GM23338 (cell line): Measurements from ENCODE around the gene SETDB2. TPM values are rescaled to one million over a fixed set of nuclear protein-coding genes. Genes with fewer than 3 reads are reported as not detected.

Experiments used
- ATAC-seq: fragments of 200-7000 bp; cut with Tn5 transposase; 3 replicates; pipeline ENCODE4 v1.9.1; 2020
- DNase-seq: peaks from one replicate; pipeline ENCODE4 v3.0.0-alpha.2; 2015; ENCODE audit warnings: low spot score
- H2AFZ ChIP-seq: fragments of 200-600 bp; sonication (generic); 2 replicates; pipeline ENCODE4 v1.8.0; 2016; ENCODE audit warnings: antibody characterized with exemption, mild to moderate bottlenecking, moderate library complexity
- H3F3A ChIP-seq: fragments of 200-600 bp; sonication (generic); replicated peaks from 2 replicates; pipeline ENCODE4 v1.8.0; 2017; ENCODE audit warnings: antibody characterized with exemption, mixed run types, low read depth
- H3K27ac ChIP-seq: fragments of 200-600 bp; sonication (generic); 2 replicates; pipeline ENCODE4 v1.6.1; 2016; ENCODE audit warnings: low read depth
- H3K27me3 ChIP-seq: fragments of 200-600 bp; sonication (generic); 2 replicates; pipeline ENCODE4 v1.8.0; 2016; ENCODE audit warnings: mild to moderate bottlenecking, mixed run types, moderate library complexity; ENCODE audit not compliant: insufficient read depth
- H3K36me3 ChIP-seq: fragments of 200-600 bp; sonication (generic); 2 replicates; pipeline ENCODE4 v1.8.0; 2016; ENCODE audit warnings: mild to moderate bottlenecking; ENCODE audit not compliant: insufficient read depth
- H3K4me1 ChIP-seq: fragments of 200-600 bp; sonication (generic); 2 replicates; pipeline ENCODE4 v1.8.0; 2016; ENCODE audit warnings: mild to moderate bottlenecking, moderate library complexity; ENCODE audit not compliant: insufficient read depth
- H3K4me2 ChIP-seq: fragments of 200-600 bp; sonication (generic); 2 replicates; pipeline ENCODE4 v1.7.1; 2017; ENCODE audit warnings: mixed run types
- H3K4me3 ChIP-seq: fragments of 200-600 bp; sonication (generic); 2 replicates; pipeline ENCODE4 v1.6.1; 2016; ENCODE audit warnings: mixed run types
- H3K79me2 ChIP-seq: fragments of 200-600 bp; sonication (generic); replicated peaks from 2 replicates; pipeline ENCODE4 v1.8.0; 2017; ENCODE audit warnings: mild to moderate bottlenecking; ENCODE audit not compliant: insufficient read depth
- H3K9me2 ChIP-seq: fragments of 200-600 bp; sonication (generic); 2 replicates; pipeline ENCODE4 v1.8.0; 2017; ENCODE audit not compliant: insufficient read depth
- H4K20me1 ChIP-seq: fragments of 200-600 bp; sonication (generic); replicated peaks from 2 replicates; pipeline ENCODE4 v1.8.0; 2017; ENCODE audit warnings: mild to moderate bottlenecking; ENCODE audit not compliant: insufficient read depth
- H3K27ac Mint-ChIP-seq: 2 replicates; pipeline ENCODE4 v1.8.0; 2020; ENCODE audit warnings: inconsistent platforms, mild to moderate bottlenecking, moderate library complexity, mixed read lengths
- H3K27me3 Mint-ChIP-seq: 3 replicates; pipeline ENCODE4 v1.8.0; 2022; ENCODE audit warnings: low read depth, mild to moderate bottlenecking, moderate library complexity, mixed read lengths, inconsistent platforms; ENCODE audit not compliant: insufficient read depth, poor library complexity
- H3K36me3 Mint-ChIP-seq: 3 replicates; pipeline ENCODE4 v1.8.0; 2021; ENCODE audit warnings: low read depth, mild to moderate bottlenecking, inconsistent platforms, moderate library complexity, mixed read lengths
- H3K4me1 Mint-ChIP-seq: 3 replicates; pipeline ENCODE4 v1.8.0; 2020; ENCODE audit warnings: mild to moderate bottlenecking, inconsistent platforms, mixed read lengths
- H3K4me3 Mint-ChIP-seq: 3 replicates; pipeline ENCODE4 v1.8.0; 2021; ENCODE audit warnings: moderate library complexity, mild to moderate bottlenecking, inconsistent platforms, mixed read lengths
- H3K9me3 Mint-ChIP-seq: 3 replicates; pipeline ENCODE4 v1.8.0; 2020; ENCODE audit warnings: moderate library complexity, mild to moderate bottlenecking, inconsistent platforms, mixed read lengths
- CREB1 ChIP-seq: fragments of 250-450 bp; sonication (Bioruptor Pico); IDR thresholded peaks from 2 replicates; pipeline ENCODE4 v1.5.0; 2020; ENCODE audit warnings: low read depth, mild to moderate bottlenecking, moderate library complexity
- CTCF ChIP-seq, 2 experiments: fragments of 200-600 bp in 1 of 2; sonication (generic) in 1 of 2; conservative IDR thresholded peaks; 2 replicates each; pipeline versions ENCODE4 v1.5.1 to v1.6.1; 2016 to 2017; ENCODE audit warnings: antibody characterized with exemption in 2 of 2, low read depth in 2 of 2, mild to moderate bottlenecking in 2 of 2, moderate library complexity in 1 of 2
- EZH2phosphoT487 ChIP-seq: fragments of 200-600 bp; sonication (generic); IDR thresholded peaks from one replicate; pipeline ENCODE4 v1.8.1; 2018; ENCODE audit warnings: antibody characterized with exemption; ENCODE audit not compliant: unreplicated experiment
- NANOG ChIP-seq: IDR thresholded peaks from 2 replicates; pipeline ENCODE4 v1.6.1; 2016; ENCODE audit warnings: antibody characterized with exemption, borderline replicate concordance
- POLR2AphosphoS5 ChIP-seq: IDR thresholded peaks from 2 replicates; pipeline ENCODE4 v1.6.1; 2016; ENCODE audit warnings: antibody characterized with exemption, low read depth
- ZNF114 ChIP-seq: fragments of 250-450 bp; sonication (Bioruptor Pico); IDR thresholded peaks from 2 replicates; pipeline ENCODE4 v1.5.0; 2020; ENCODE audit warnings: mild to moderate bottlenecking, moderate library complexity
- ZNF462 ChIP-seq: fragments of 250-450 bp; sonication (Bioruptor Pico); IDR thresholded peaks from 2 replicates; pipeline ENCODE4 v1.5.0; 2020; ENCODE audit warnings: mild to moderate bottlenecking, moderate library complexity
- polyA plus RNA-seq: library from polyadenylated mRNA; unstranded; fragments of >200 nt; fragmentation: Nextera tagmentation; extraction: Ambion mirVana; gene quantifications from 2 replicates; pipeline ENCODE4 v1.2.1, GENCODE V29; 2016
- total RNA-seq: library from RNA; depleted of rRNA; stranded (reverse); fragments of >200 nt; shearing (Covaris generic); gene quantifications from 2 replicates; pipeline ENCODE4 v1.2.3, GENCODE V29; 2014

Gene SETDB2
- total and polyA plus RNA-seq, 2 experiments from 2014 or later, result 4.6 to 5.8 TPM

GRCh38 chr13:49446473-49446872, 2.4 kb downstream of the SETDB2 start (continued):
- TF ChIP-seq POLR2AphosphoS5 (no peak), ZNF462 (no peak), CTCF (conservative IDR thresholded peaks at IDR 0.05; ENCODE audit: low read depth in 2 of 2) (no peak), CREB1 (no peak)

DNA sequence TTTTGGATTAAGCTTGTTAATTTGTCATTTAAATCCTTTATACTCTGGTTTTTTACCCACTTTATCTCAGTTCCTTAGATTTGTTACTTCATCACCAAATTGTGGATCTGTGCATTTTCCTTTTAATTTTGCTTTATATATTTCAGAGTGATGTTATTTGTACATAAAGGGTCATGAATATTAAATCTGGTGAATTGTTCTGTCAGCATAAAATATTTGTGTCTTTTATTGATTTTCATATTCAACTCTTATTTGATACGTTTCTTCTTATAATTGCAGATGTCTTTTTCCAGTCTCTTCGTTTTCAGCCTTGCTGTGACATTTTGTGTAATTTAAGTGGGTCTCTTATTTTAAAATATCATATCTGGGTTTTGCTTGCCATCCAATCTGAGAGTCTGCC, 4.7 kb downstream of the SETDB2 start:
- H3K36me3 ChIP-seq, result no peaks in the 10 kb centered on the region
- no peaks in the 10 kb centered on the region for H4K20me1 ChIP-seq
- H3K27ac ChIP-seq, result no peak overlapping the region
- Mint-ChIP-seq H3K4me1 (no peaks in the 10 kb centered on the region; the same call in 2 of the 3 replicates), H3K4me3 (no peak overlapping the region), H3K27ac (no peak overlapping the region), H3K27me3 (peaks cover 2% of the 10 kb centered on the region), H3K9me3 (no peaks in the 10 kb centered on the region), H3K36me3 (no peaks in the 10 kb centered on the region)
- no peaks in the 10 kb centered on the region; the same call in 1 of the 2 replicates for H3K79me2 ChIP-seq
- no peaks in the 10 kb centered on the region for H3K27me3 ChIP-seq
- H2AFZ ChIP-seq, result no peak overlapping the region
- H3K4me2 ChIP-seq, result no peak overlapping the region
- 0 out of 2 replicates have a peak, but pooled peaks cover 3% of the 10 kb centered on the region for H3F3A ChIP-seq
- no peak overlapping the region for H3K4me3 ChIP-seq
- ATAC-seq (no peak), DNase-seq (no peak)
- H3K4me1 ChIP-seq, result no peaks in the 10 kb centered on the region
- no peaks in the 10 kb centered on the region for H3K9me2 ChIP-seq
- no peak for TF ChIP-seq EZH2phosphoT487
- TF ChIP-seq CTCF (conservative IDR thresholded peaks at IDR 0.05; ENCODE audit: low read depth in 2 of 2), result no peak
- TF ChIP-seq ZNF114, result no peak
- no peak for TF ChIP-seq NANOG
- TF ChIP-seq POLR2AphosphoS5, result no peak
- no peak for TF ChIP-seq CREB1
